ENCODE measurements around the gene TMPRSS4. TPM values are rescaled to one million over a fixed set of nuclear protein-coding genes. Genes with fewer than 3 reads are reported as not detected.

Gene TMPRSS4
- total and polyA plus RNA-seq, 4 donors = 0.08 to 0.33 (median 0.24) TPM; not detected in 1

DNA sequence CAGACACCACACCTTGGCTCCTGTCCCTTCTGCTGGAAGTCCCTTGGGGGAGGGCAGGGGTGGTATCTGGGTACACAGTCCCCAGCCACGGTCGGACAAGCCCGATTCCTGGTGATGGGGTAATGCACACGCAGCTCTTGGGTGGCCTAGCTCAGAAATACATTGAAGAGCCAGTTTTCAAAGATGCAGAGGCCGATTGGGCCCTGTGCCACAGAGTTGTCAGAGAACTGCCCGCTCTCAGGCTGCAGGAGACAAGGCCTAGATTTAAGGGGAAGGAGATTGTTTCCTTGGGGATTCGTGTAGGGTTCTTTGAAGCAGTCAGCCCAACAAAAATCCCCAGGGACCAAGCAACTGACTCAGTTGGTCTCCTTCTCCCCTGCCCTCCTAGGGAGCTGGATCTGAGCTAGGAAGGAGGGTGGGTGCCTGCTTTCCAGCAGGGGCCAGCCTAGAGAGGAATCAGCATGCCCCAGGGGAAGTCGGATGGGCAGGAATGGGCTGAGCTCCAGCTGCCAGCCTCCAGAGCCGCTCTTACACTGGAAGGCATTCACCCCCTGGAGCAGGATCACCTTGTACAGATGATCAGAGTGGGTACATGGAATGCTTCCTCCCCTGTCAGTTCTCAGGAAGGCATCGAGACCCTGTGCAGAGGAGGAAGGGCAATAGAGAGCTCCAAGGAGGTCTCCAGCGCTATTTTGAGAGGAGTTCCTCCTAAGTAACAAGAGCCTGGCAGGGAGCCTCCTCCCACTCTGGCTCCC lies 79.1 kb downstream of the TMPRSS4 start:
- Histone ChIP-seq H3K9me3 (ENCODE audit: control insufficient read depth in 4 of 4, low read length in 3 of 4) (no peaks in the 10 kb centered on the region), H3K4me3 (ENCODE audit: low read depth in 1 of 3, low read length in 3 of 3) (no peak overlapping the region), H3K27me3 (ENCODE audit: control insufficient read depth in 4 of 4, insufficient read depth in 4 of 4, low read length in 3 of 4) (peaks cover 7 to 30% (median 9%) of the 10 kb centered on the region in 4 donors), H3K36me3 (ENCODE audit: control insufficient read depth in 4 of 4, insufficient read depth in 3 of 4, low read depth in 1 of 4, low read length in 3 of 4) (no peaks in the 10 kb centered on the region), H3K9ac (ENCODE audit: low read depth in 1 of 2, low read length in 2 of 2) (no peak overlapping the region), H3K4me1 (ENCODE audit: control insufficient read depth in 4 of 4, insufficient read depth in 4 of 4, low read length in 3 of 4) (peaks cover 5 to 10% (median 6%) of the 10 kb centered on the region in 4 donors), H3K27ac (ENCODE audit: low read depth in 1 of 2, low read length in 2 of 2) (no peak overlapping the region)
- DNase-seq (ENCODE audit: low spot score) = no peak
- WGBS = 53% methylated on average over 11 of the region's 11 CpGs
- TF ChIP-seq GABPA (IDR thresholded peaks at IDR 0.05 in 1 of 2, conservative IDR thresholded peaks at IDR 0.05 in 1 of 2) = no peak
- TF ChIP-seq SP1 (IDR thresholded peaks at IDR 0.05) = no peak
- TF ChIP-seq HNF4A (conservative IDR thresholded peaks at IDR 0.05) = no peak
- no peak for TF ChIP-seq FOXA2 (IDR thresholded peaks at IDR 0.05)
- TF ChIP-seq, protein P1, sequence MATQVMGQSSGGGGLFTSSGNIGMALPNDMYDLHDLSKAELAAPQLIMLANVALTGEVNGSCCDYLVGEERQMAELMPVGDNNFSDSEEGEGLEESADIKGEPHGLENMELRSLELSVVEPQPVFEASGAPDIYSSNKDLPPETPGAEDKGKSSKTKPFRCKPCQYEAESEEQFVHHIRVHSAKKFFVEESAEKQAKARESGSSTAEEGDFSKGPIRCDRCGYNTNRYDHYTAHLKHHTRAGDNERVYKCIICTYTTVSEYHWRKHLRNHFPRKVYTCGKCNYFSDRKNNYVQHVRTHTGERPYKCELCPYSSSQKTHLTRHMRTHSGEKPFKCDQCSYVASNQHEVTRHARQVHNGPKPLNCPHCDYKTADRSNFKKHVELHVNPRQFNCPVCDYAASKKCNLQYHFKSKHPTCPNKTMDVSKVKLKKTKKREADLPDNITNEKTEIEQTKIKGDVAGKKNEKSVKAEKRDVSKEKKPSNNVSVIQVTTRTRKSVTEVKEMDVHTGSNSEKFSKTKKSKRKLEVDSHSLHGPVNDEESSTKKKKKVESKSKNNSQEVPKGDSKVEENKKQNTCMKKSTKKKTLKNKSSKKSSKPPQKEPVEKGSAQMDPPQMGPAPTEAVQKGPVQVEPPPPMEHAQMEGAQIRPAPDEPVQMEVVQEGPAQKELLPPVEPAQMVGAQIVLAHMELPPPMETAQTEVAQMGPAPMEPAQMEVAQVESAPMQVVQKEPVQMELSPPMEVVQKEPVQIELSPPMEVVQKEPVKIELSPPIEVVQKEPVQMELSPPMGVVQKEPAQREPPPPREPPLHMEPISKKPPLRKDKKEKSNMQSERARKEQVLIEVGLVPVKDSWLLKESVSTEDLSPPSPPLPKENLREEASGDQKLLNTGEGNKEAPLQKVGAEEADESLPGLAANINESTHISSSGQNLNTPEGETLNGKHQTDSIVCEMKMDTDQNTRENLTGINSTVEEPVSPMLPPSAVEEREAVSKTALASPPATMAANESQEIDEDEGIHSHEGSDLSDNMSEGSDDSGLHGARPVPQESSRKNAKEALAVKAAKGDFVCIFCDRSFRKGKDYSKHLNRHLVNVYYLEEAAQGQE (IDR thresholded peaks at IDR 0.05) = no peak

DNA sequence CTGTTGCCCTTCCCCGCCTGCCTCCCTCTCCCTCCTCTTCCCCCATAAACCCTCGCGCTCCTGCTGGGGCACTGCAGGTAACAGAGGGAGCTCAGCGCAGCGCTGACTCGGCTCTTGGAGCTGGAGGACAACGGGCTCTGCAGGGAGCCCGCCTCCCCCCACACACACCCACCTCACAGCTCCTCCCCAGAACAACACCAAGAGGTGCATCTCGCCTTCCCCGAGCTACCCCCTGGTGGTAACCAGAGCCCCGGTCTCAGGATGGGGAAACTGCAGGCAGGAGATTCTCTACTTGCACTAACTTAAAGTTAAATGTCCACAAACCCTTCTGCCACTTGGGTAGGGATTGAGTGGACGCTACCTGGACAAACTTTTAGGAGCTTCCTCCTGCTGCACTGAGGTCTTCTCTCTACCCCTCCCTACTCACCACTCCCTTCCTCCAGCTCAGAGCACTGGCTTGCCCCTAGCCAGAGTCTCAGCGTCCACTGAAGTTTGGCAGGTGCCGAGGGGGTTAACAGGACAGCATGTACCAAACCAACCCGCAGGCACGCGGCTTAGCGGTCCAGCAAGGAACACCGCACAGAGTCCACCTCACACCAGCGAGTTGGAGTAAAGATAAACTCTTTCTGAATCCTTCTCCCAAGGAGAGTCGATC lies 79.8 kb downstream of the TMPRSS4 start:
- no peak overlapping the region for H3K27ac ChIP-seq (ENCODE audit: low read depth in 1 of 2, low read length in 2 of 2)
- peaks cover 5 to 10% (median 6%) of the 10 kb centered on the region in 4 donors for H3K4me1 ChIP-seq (ENCODE audit: control insufficient read depth in 4 of 4, insufficient read depth in 4 of 4, low read length in 3 of 4)
- WGBS = 8% methylated on average over 21 of the region's 21 CpGs
- no peaks in the 10 kb centered on the region for H3K36me3 ChIP-seq (ENCODE audit: control insufficient read depth in 4 of 4, insufficient read depth in 3 of 4, low read depth in 1 of 4, low read length in 3 of 4)
- no peak for DNase-seq (ENCODE audit: low spot score)
- H3K9ac ChIP-seq (ENCODE audit: low read depth in 1 of 2, low read length in 2 of 2) = no peak overlapping the region
- H3K9me3 ChIP-seq (ENCODE audit: control insufficient read depth in 4 of 4, low read length in 3 of 4) = no peaks in the 10 kb centered on the region
- no peak overlapping the region for H3K4me3 ChIP-seq (ENCODE audit: low read depth in 1 of 3, low read length in 3 of 3)
- peaks cover 7 to 30% (median 9%) of the 10 kb centered on the region in 4 donors for H3K27me3 ChIP-seq (ENCODE audit: control insufficient read depth in 4 of 4, insufficient read depth in 4 of 4, low read length in 3 of 4)
- TF ChIP-seq EGR1 (IDR thresholded peaks at IDR 0.05; ENCODE audit: low read depth in 2 of 2) (no peak), TAF1 (conservative IDR thresholded peaks at IDR 0.05) (no peak), YY1 (IDR thresholded peaks at IDR 0.05) (no peak), HNF4A (conservative IDR thresholded peaks at IDR 0.05) (no peak), NR2F2 (IDR thresholded peaks at IDR 0.05) (no peak), GABPA (IDR thresholded peaks at IDR 0.05 in 1 of 2, conservative IDR thresholded peaks at IDR 0.05 in 1 of 2) (no peak), FOXA2 (IDR thresholded peaks at IDR 0.05) (no peak), SP1 (IDR thresholded peaks at IDR 0.05) (no peak), HNF4G (IDR thresholded peaks at IDR 0.05) (no peak), RAD21 (IDR thresholded peaks at IDR 0.05) (no peak)
- TF ChIP-seq, protein P2, sequence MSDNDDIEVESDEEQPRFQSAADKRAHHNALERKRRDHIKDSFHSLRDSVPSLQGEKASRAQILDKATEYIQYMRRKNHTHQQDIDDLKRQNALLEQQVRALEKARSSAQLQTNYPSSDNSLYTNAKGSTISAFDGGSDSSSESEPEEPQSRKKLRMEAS (IDR thresholded peaks at IDR 0.05) = no peak
- TF ChIP-seq, protein P3, sequence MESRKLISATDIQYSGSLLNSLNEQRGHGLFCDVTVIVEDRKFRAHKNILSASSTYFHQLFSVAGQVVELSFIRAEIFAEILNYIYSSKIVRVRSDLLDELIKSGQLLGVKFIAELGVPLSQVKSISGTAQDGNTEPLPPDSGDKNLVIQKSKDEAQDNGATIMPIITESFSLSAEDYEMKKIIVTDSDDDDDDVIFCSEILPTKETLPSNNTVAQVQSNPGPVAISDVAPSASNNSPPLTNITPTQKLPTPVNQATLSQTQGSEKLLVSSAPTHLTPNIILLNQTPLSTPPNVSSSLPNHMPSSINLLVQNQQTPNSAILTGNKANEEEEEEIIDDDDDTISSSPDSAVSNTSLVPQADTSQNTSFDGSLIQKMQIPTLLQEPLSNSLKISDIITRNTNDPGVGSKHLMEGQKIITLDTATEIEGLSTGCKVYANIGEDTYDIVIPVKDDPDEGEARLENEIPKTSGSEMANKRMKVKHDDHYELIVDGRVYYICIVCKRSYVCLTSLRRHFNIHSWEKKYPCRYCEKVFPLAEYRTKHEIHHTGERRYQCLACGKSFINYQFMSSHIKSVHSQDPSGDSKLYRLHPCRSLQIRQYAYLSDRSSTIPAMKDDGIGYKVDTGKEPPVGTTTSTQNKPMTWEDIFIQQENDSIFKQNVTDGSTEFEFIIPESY (IDR thresholded peaks at IDR 0.05) = no peak
